Stromal cell of bone marrow (primary cell): ENCODE data around the gene GALK2.
"Not testable (repeated sequence)": the region's sequence is repeated elsewhere in the genome, so short reads cannot be mapped to it uniquely, and the experiment has no call there.

Experiments used
- DNase-seq: peaks from one replicate; pipeline ENCODE4 v3.0.0-alpha.2; 2012; ENCODE audit warnings: low read depth

Gene GALK2

GRCh38 chr15:49223536-49224274 lies 53.7 kb downstream of the GALK2 start:
- DNase-seq, result no peak

GRCh38 chr15:49225572-49226281 lies 55.7 kb downstream of the GALK2 start:
- no peak for DNase-seq

- DNase-seq, result no peak
These were observed 57.6 kb downstream of the GALK2 start for GRCh38 chr15:49227602-49228001.

GRCh38 chr15:49229922-49230321 lies 59.9 kb downstream of the GALK2 start:
- DNase-seq, result no peak

- no peak for DNase-seq
These were observed 62.3 kb downstream of the GALK2 start for GRCh38 chr15:49232236-49232806.

- peak; percentile 81 for DNase-seq
These were observed 65.5 kb downstream of the GALK2 start for GRCh38 chr15:49235446-49236124.

- no peak for DNase-seq
These were observed 66.8 kb downstream of the GALK2 start for GRCh38 chr15:49236869-49237268.

- DNase-seq, result peak; percentile 82
These were observed 68.3 kb downstream of the GALK2 start for GRCh38 chr15:49238342-49238741.

- no peak for DNase-seq
These were observed 69.1 kb downstream of the GALK2 start for GRCh38 chr15:49239105-49239504.

- DNase-seq, result peak; percentile 85
These were observed 72.8 kb downstream of the GALK2 start for GRCh38 chr15:49242820-49243219.

GRCh38 chr15:49247556-49248110 lies 77.6 kb downstream of the GALK2 start:
- DNase-seq, result peak; percentile 39

- no peak for DNase-seq
These were observed 78.2 kb downstream of the GALK2 start for GRCh38 chr15:49248291-49248690.

- DNase-seq, result no peak
These were observed 86.1 kb downstream of the GALK2 start for GRCh38 chr15:49255966-49256759.

GRCh38 chr15:49265117-49265516 lies 95.1 kb downstream of the GALK2 start:
- DNase-seq, result not testable (repeated sequence)

- no peak for DNase-seq
These were observed 95.9 kb downstream of the GALK2 start for GRCh38 chr15:49265911-49266310.

GRCh38 chr15:49270541-49271421 lies 100.7 kb downstream of the GALK2 start:
- peak; percentile 78 for DNase-seq

- DNase-seq, result no peak
These were observed 103.8 kb downstream of the GALK2 start for GRCh38 chr15:49273734-49274318.

GRCh38 chr15:49278751-49279150 lies 108.7 kb downstream of the GALK2 start:
- no peak for DNase-seq

GRCh38 chr15:49279521-49280456 lies 109.7 kb downstream of the GALK2 start:
- DNase-seq, result no peak
